ENCODE measurements around the gene KLK5.

The KLK5 gene

GRCh38 chr19:50983625-50984292 is 30.9 kb upstream of the KLK5 start, which contains the start of gene KLK7:
KLK7 (minus strand) TSS chr19:50983917; CDS start chr19:50982399, 1,518 bp downstream.
- Histone ChIP-seq H3K9me3 (ENCODE audit: control insufficient read depth, low read length) (no peaks in the 10 kb centered on the region), H3K27ac (ENCODE audit: insufficient read depth, low read depth, low read length, poor library complexity, severe bottlenecking) (no peak within 1 kb of the TSS), H3K27me3 (ENCODE audit: control insufficient read depth, insufficient read depth, low read length, poor library complexity, severe bottlenecking) (peaks cover 9% of the 10 kb centered on the region), H3K36me3 (ENCODE audit: control insufficient read depth, insufficient read depth, low read length) (no peaks in the 10 kb centered on the region), H3K4me1 (ENCODE audit: control insufficient read depth, insufficient read depth, low read length) (peaks cover 10% of the 10 kb centered on the region), H3K4me3 (ENCODE audit: insufficient read depth, low read depth, low read length) (no peak within 1 kb of the TSS)
- 72 to 78% methylated on average over 28 of the region's 28 CpGs for WGBS, 2 experiments

GRCh38 chr19:50982186-50982585 is 29.3 kb upstream of the KLK5 start:
- WGBS, 2 experiments = 81 to 91% methylated on average over 4 of the region's 4 CpGs
- Histone ChIP-seq H3K4me3 (ENCODE audit: insufficient read depth, low read depth, low read length) (no peak overlapping the region), H3K36me3 (ENCODE audit: control insufficient read depth, insufficient read depth, low read length) (no peaks in the 10 kb centered on the region), H3K4me1 (ENCODE audit: control insufficient read depth, insufficient read depth, low read length) (peaks cover 10% of the 10 kb centered on the region), H3K27ac (ENCODE audit: insufficient read depth, low read depth, low read length, poor library complexity, severe bottlenecking) (no peak overlapping the region), H3K9me3 (ENCODE audit: control insufficient read depth, low read length) (no peaks in the 10 kb centered on the region), H3K27me3 (ENCODE audit: control insufficient read depth, insufficient read depth, low read length, poor library complexity, severe bottlenecking) (peaks cover 9% of the 10 kb centered on the region)

GRCh38 chr19:50981587-50982146 is 28.8 kb upstream of the KLK5 start:
- H3K4me3 ChIP-seq (ENCODE audit: insufficient read depth, low read depth, low read length) = no peak overlapping the region
- no peaks in the 10 kb centered on the region for H3K9me3 ChIP-seq (ENCODE audit: control insufficient read depth, low read length)
- peaks cover 9% of the 10 kb centered on the region for H3K27me3 ChIP-seq (ENCODE audit: control insufficient read depth, insufficient read depth, low read length, poor library complexity, severe bottlenecking)
- peaks cover 10% of the 10 kb centered on the region for H3K4me1 ChIP-seq (ENCODE audit: control insufficient read depth, insufficient read depth, low read length)
- H3K27ac ChIP-seq (ENCODE audit: insufficient read depth, low read depth, low read length, poor library complexity, severe bottlenecking) = no peak overlapping the region
- 77 to 78% methylated on average over 11 of the region's 11 CpGs for WGBS, 2 experiments
- no peaks in the 10 kb centered on the region for H3K36me3 ChIP-seq (ENCODE audit: control insufficient read depth, insufficient read depth, low read length)

- H3K9me3 ChIP-seq (ENCODE audit: control insufficient read depth, low read length) = no peaks in the 10 kb centered on the region
- H3K27ac ChIP-seq (ENCODE audit: insufficient read depth, low read depth, low read length, poor library complexity, severe bottlenecking) = no peak overlapping the region
- peaks cover 14% of the 10 kb centered on the region for H3K4me1 ChIP-seq (ENCODE audit: control insufficient read depth, insufficient read depth, low read length)
- H3K27me3 ChIP-seq (ENCODE audit: control insufficient read depth, insufficient read depth, low read length, poor library complexity, severe bottlenecking) = peaks cover 9% of the 10 kb centered on the region
- WGBS, 2 experiments = 79 to 84% methylated on average over 13 of the region's 13 CpGs
- H3K36me3 ChIP-seq (ENCODE audit: control insufficient read depth, insufficient read depth, low read length) = no peaks in the 10 kb centered on the region
- no peak overlapping the region for H3K4me3 ChIP-seq (ENCODE audit: insufficient read depth, low read depth, low read length)
Observed at GRCh38 chr19:50980208-50980607, 27.4 kb upstream of the KLK5 start.

GRCh38 chr19:50979758-50980157 is 26.9 kb upstream of the KLK5 start:
- 48 to 53% methylated on average over 8 of the region's 8 CpGs for WGBS, 2 experiments
- Histone ChIP-seq H3K27ac (ENCODE audit: insufficient read depth, low read depth, low read length, poor library complexity, severe bottlenecking) (no peak overlapping the region), H3K4me3 (ENCODE audit: insufficient read depth, low read depth, low read length) (no peak overlapping the region), H3K27me3 (ENCODE audit: control insufficient read depth, insufficient read depth, low read length, poor library complexity, severe bottlenecking) (peaks cover 9% of the 10 kb centered on the region), H3K4me1 (ENCODE audit: control insufficient read depth, insufficient read depth, low read length) (peaks cover 14% of the 10 kb centered on the region), H3K9me3 (ENCODE audit: control insufficient read depth, low read length) (no peaks in the 10 kb centered on the region), H3K36me3 (ENCODE audit: control insufficient read depth, insufficient read depth, low read length) (no peaks in the 10 kb centered on the region)

- H3K9me3 ChIP-seq (ENCODE audit: control insufficient read depth, low read length) = no peaks in the 10 kb centered on the region
- H3K27me3 ChIP-seq (ENCODE audit: control insufficient read depth, insufficient read depth, low read length, poor library complexity, severe bottlenecking) = peaks cover 8% of the 10 kb centered on the region
- H3K27ac ChIP-seq (ENCODE audit: insufficient read depth, low read depth, low read length, poor library complexity, severe bottlenecking) = no peak overlapping the region
- WGBS, 2 experiments = 76 to 84% methylated on average over 5 of the region's 5 CpGs
- no peak overlapping the region for H3K4me3 ChIP-seq (ENCODE audit: insufficient read depth, low read depth, low read length)
- peaks cover 14% of the 10 kb centered on the region for H3K4me1 ChIP-seq (ENCODE audit: control insufficient read depth, insufficient read depth, low read length)
- H3K36me3 ChIP-seq (ENCODE audit: control insufficient read depth, insufficient read depth, low read length) = no peaks in the 10 kb centered on the region
Observed at GRCh38 chr19:50978772-50979390, 26.0 kb upstream of the KLK5 start.

GRCh38 chr19:50977626-50978025 is 24.8 kb upstream of the KLK5 start:
- peaks cover 3% of the 10 kb centered on the region for H3K27me3 ChIP-seq (ENCODE audit: control insufficient read depth, insufficient read depth, low read length, poor library complexity, severe bottlenecking)
- no peak overlapping the region for H3K4me3 ChIP-seq (ENCODE audit: insufficient read depth, low read depth, low read length)
- WGBS, 2 experiments = 87 to 89% methylated on average over 4 of the region's 4 CpGs
- no peak overlapping the region for H3K27ac ChIP-seq (ENCODE audit: insufficient read depth, low read depth, low read length, poor library complexity, severe bottlenecking)
- peaks cover 14% of the 10 kb centered on the region for H3K4me1 ChIP-seq (ENCODE audit: control insufficient read depth, insufficient read depth, low read length)
- H3K9me3 ChIP-seq (ENCODE audit: control insufficient read depth, low read length) = no peaks in the 10 kb centered on the region
- no peaks in the 10 kb centered on the region for H3K36me3 ChIP-seq (ENCODE audit: control insufficient read depth, insufficient read depth, low read length)

- Histone ChIP-seq H3K4me3 (ENCODE audit: insufficient read depth, low read depth, low read length) (no peak overlapping the region), H3K4me1 (ENCODE audit: control insufficient read depth, insufficient read depth, low read length) (peaks cover 14% of the 10 kb centered on the region), H3K27me3 (ENCODE audit: control insufficient read depth, insufficient read depth, low read length, poor library complexity, severe bottlenecking) (peaks cover 1% of the 10 kb centered on the region), H3K9me3 (ENCODE audit: control insufficient read depth, low read length) (no peaks in the 10 kb centered on the region), H3K27ac (ENCODE audit: insufficient read depth, low read depth, low read length, poor library complexity, severe bottlenecking) (no peak overlapping the region), H3K36me3 (ENCODE audit: control insufficient read depth, insufficient read depth, low read length) (no peaks in the 10 kb centered on the region)
- WGBS, 2 experiments = 56 to 59% methylated on average over 8 of the region's 8 CpGs
Observed at GRCh38 chr19:50975766-50976165, 22.9 kb upstream of the KLK5 start.

- Histone ChIP-seq H3K9me3 (ENCODE audit: control insufficient read depth, low read length) (no peaks in the 10 kb centered on the region), H3K27ac (ENCODE audit: insufficient read depth, low read depth, low read length, poor library complexity, severe bottlenecking) (no peak overlapping the region), H3K4me1 (ENCODE audit: control insufficient read depth, insufficient read depth, low read length) (peaks cover 10% of the 10 kb centered on the region), H3K27me3 (ENCODE audit: control insufficient read depth, insufficient read depth, low read length, poor library complexity, severe bottlenecking) (no peaks in the 10 kb centered on the region), H3K36me3 (ENCODE audit: control insufficient read depth, insufficient read depth, low read length) (no peaks in the 10 kb centered on the region), H3K4me3 (ENCODE audit: insufficient read depth, low read depth, low read length) (no peak overlapping the region)
- WGBS, 2 experiments = 56 to 64% methylated on average over 7 to 8 of the region's 9 CpGs
Observed at GRCh38 chr19:50974702-50975556, 22.1 kb upstream of the KLK5 start.
